Activated CD8-positive, alpha-beta T cell treated with anti-CD3 and anti-CD28 coated beads for 36 hours (primary cell): ENCODE results near the gene LRRN1. TPM values are rescaled to one million over a fixed set of nuclear protein-coding genes. Genes with fewer than 3 reads are reported as not detected.
"Not testable (repeated sequence)": the region's sequence is repeated elsewhere in the genome, so short reads cannot be mapped to it uniquely, and the experiment has no call there.

Source experiments
- ATAC-seq: fragments of 200-7000 bp; cut with Tn5 transposase; one replicate; pipeline ENCODE4 v1.10.0; 2021; ENCODE audit warnings: mild to moderate bottlenecking, moderate library complexity
- CTCF ChIA-PET: fragments of 350-600 bp; sonication (Branson Sonifier 250); formaldehyde crosslinking; loops from one replicate; lab custom pipeline; 2021; ENCODE audit warnings: antibody characterized with exemption; lab: Charles Lee
- POLR2A ChIA-PET: fragments of 350-600 bp; sonication (Branson Sonifier 250); formaldehyde crosslinking; loops from one replicate; lab custom pipeline; 2021; ENCODE audit warnings: antibody characterized with exemption; lab: Charles Lee
- DNase-seq: peaks from one replicate; pipeline ENCODE4 v3.0.0-alpha.2; 2020
- H3K27ac Mint-ChIP-seq: one replicate; pipeline ENCODE4 v1.8.0; 2021; ENCODE audit warnings: mild to moderate bottlenecking, mixed read lengths
- H3K27me3 Mint-ChIP-seq: one replicate; pipeline ENCODE4 v1.8.0; 2021; ENCODE audit warnings: mixed read lengths
- H3K36me3 Mint-ChIP-seq: one replicate; pipeline ENCODE4 v1.8.0; 2021; ENCODE audit warnings: low read depth, mixed read lengths
- H3K4me1 Mint-ChIP-seq: one replicate; pipeline ENCODE4 v1.8.0; 2021; ENCODE audit warnings: low read depth, mixed read lengths
- H3K4me3 Mint-ChIP-seq: one replicate; pipeline ENCODE4 v1.8.0; 2021; ENCODE audit warnings: mild to moderate bottlenecking, moderate library complexity, mixed read lengths
- H3K9me3 Mint-ChIP-seq: one replicate; pipeline ENCODE4 v1.8.0; 2021; ENCODE audit warnings: mixed read lengths
- intact Hi-C: fragments of 100-400 bp; cut with micrococcal nuclease; formaldehyde crosslinking; loops from one replicate; pipeline ENCODE4 v1.10.0; 2022
- total RNA-seq, 2 experiments: library from RNA; stranded (reverse); gene quantifications; one replicate each; pipeline ENCODE4 v1.2.3, GENCODE V29; 2021
- TF ChIP-seq, protein P1 (sequence below): fragments of 200-600 bp; IDR thresholded peaks from one replicate; pipeline ENCODE4 v1.8.0; 2022; ENCODE audit warnings: antibody characterized with exemption, mild to moderate bottlenecking

The LRRN1 gene
- total RNA-seq, 2 experiments from 2014 or later: 0.98 to 1.3 TPM

DNA sequence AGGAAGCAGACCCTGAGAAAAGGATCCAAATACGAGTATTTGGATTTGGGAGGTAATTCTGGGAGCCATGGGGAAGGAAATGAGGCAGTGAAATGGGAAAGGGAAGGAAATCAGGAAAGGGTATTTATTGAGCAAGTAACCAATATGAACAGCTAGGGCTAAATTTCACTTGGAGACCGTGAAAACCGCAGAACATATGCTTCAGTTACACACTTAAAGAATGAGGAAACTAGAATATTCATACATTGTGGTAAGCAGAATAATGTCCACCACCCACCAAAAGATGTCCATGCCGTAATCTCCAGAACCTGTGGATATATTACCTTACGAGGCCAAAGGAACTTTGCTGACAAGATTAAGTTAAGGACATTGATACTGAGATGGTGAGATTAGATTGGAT is 63.3 kb downstream of the LRRN1 start:
- ChIA-PET POLR2A (no interaction called here), CTCF (no interaction called here)
- peaks cover 5% of the 10 kb centered on the region for H3K9me3 Mint-ChIP-seq
- no peak overlapping the region for H3K27ac Mint-ChIP-seq
- intact Hi-C loops: no loop called here
- DNase-seq: no peak
- TF ChIP-seq, protein P1, sequence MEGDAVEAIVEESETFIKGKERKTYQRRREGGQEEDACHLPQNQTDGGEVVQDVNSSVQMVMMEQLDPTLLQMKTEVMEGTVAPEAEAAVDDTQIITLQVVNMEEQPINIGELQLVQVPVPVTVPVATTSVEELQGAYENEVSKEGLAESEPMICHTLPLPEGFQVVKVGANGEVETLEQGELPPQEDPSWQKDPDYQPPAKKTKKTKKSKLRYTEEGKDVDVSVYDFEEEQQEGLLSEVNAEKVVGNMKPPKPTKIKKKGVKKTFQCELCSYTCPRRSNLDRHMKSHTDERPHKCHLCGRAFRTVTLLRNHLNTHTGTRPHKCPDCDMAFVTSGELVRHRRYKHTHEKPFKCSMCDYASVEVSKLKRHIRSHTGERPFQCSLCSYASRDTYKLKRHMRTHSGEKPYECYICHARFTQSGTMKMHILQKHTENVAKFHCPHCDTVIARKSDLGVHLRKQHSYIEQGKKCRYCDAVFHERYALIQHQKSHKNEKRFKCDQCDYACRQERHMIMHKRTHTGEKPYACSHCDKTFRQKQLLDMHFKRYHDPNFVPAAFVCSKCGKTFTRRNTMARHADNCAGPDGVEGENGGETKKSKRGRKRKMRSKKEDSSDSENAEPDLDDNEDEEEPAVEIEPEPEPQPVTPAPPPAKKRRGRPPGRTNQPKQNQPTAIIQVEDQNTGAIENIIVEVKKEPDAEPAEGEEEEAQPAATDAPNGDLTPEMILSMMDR: no peak
- H3K4me3 Mint-ChIP-seq: no peak overlapping the region
- no peaks in the 10 kb centered on the region for H3K4me1 Mint-ChIP-seq
- peaks cover 2% of the 10 kb centered on the region for H3K36me3 Mint-ChIP-seq
- no peak for ATAC-seq
- H3K27me3 Mint-ChIP-seq: no peaks in the 10 kb centered on the region

GRCh38 chr3:3875491-3875890 is 76.3 kb downstream of the LRRN1 start:
- TF ChIP-seq, protein P1: no peak
- Mint-ChIP-seq H3K9me3 (no peaks in the 10 kb centered on the region), H3K27me3 (no peaks in the 10 kb centered on the region), H3K4me1 (no peaks in the 10 kb centered on the region), H3K36me3 (no peaks in the 10 kb centered on the region), H3K27ac (no peak overlapping the region), H3K4me3 (no peak overlapping the region)
- intact Hi-C loops: no loop called here
- DNase-seq: no peak
- ChIA-PET CTCF (no interaction called here), POLR2A (no interaction called here)
- no peak for ATAC-seq

DNA sequence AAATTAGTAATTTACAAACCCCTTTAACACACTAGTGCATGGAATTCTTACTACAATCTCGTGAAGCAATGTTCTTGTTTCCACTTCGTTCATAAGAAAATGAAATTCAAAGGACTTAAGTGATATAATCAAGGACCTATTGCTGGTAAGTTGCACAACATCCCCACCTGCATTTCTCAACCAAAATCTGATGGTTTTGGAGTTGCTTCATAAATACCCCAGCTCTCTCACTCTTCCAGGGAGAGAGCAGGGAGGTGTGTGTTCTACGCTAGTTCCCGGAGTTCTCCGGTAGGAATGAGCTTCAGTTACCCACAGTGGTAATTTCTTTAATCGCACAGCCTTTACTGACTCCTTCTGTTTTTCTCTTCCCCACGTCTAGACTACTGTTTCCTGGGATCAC is 81.8 kb downstream of the LRRN1 start:
- H3K4me1 Mint-ChIP-seq: no peaks in the 10 kb centered on the region

GRCh38 chr3:3887311-3887710 is 88.1 kb downstream of the LRRN1 start:
- DNase-seq, H3K27me3 Mint-ChIP-seq, H3K4me3 Mint-ChIP-seq, H3K27ac Mint-ChIP-seq, H3K36me3 Mint-ChIP-seq, intact Hi-C loops, H3K4me1 Mint-ChIP-seq, CTCF ChIA-PET, POLR2A ChIA-PET, ATAC-seq: not testable (repeated sequence)
- peaks cover 23% of the 10 kb centered on the region for H3K9me3 Mint-ChIP-seq

More for the DNA sequence above, 81.8 kb downstream of the LRRN1 start:
- ATAC-seq (no peak), DNase-seq (no peak)
- ChIA-PET CTCF (interaction anchor here (0.9 kb wide), 1 partner anchor 102 kb away, joined by 3 read pairs; no protein-coding TSS in a partner anchor), POLR2A (no interaction called here)
- no peaks in the 10 kb centered on the region for H3K36me3 Mint-ChIP-seq
- TF ChIP-seq, protein P1: no peak
- H3K27me3 Mint-ChIP-seq: no peaks in the 10 kb centered on the region
- no peak overlapping the region for H3K27ac Mint-ChIP-seq
- intact Hi-C loops: no loop called here
- no peaks in the 10 kb centered on the region for H3K9me3 Mint-ChIP-seq
- no peak overlapping the region for H3K4me3 Mint-ChIP-seq

DNA sequence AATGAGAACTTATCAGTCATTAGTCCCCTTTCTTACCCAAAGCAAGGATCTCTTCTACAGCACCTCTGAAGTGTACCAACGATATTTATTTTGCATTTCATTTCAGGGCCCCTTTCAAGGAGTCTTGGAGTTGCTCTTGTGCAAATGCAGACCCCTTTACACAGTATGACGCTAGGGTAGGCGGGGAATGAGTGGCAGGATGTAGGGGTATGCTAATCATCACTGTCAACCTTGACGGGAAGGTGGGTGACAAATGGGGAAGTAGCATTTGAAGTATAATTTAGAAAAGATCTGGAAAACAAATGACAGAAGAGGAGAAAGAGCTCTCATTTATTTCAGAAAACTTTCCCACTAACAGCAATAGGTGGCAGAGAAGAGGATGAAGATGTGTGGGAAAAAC is 94.4 kb downstream of the LRRN1 start:
- intact Hi-C loops: no loop called here
- Mint-ChIP-seq H3K36me3 (peaks cover 2% of the 10 kb centered on the region), H3K27ac (no peak overlapping the region), H3K4me3 (no peak overlapping the region), H3K27me3 (no peaks in the 10 kb centered on the region), H3K9me3 (peaks cover 15% of the 10 kb centered on the region), H3K4me1 (no peaks in the 10 kb centered on the region)
- ChIA-PET CTCF (no interaction called here), POLR2A (no interaction called here)
- DNase-seq (no peak), ATAC-seq (no peak)
- TF ChIP-seq, protein P1: no peak
